Transverse colon (tissue), 4 donors: Measurements from ENCODE around the gene TARS2.

Experiments
- EP300 ChIP-seq: sonication (generic); formaldehyde crosslinking; IDR thresholded peaks from one replicate; pipeline ENCODE4 v1.6.1; 2017; ENCODE audit warnings: antibody characterized with exemption, low read depth
- POLR2A ChIP-seq: fragments of 450-650 bp; IDR thresholded peaks from one replicate; pipeline ENCODE4 v1.6.1; 2016; ENCODE audit warnings: antibody characterized with exemption, mild to moderate bottlenecking, moderate library complexity
- POLR2AphosphoS5 ChIP-seq, 3 donors: sonication (generic); formaldehyde crosslinking; IDR thresholded peaks; one replicate each; pipeline ENCODE4 v1.6.1; 2016; ENCODE audit warnings: antibody characterized with exemption in 3 of 3
- TF ChIP-seq, protein P1 (sequence below), 5 experiments: fragments of 200-600 bp in 3 of 5; fragments of 450-650 bp in 2 of 5; sonication (generic) in 3 of 5; IDR thresholded peaks; 1 replicate in 2 of 5; 2 replicates in 3 of 5; pipeline ENCODE4 v1.5.1; 2016 to 2017; ENCODE audit warnings: antibody characterized with exemption in 5 of 5, inconsistent platforms in 3 of 5, mild to moderate bottlenecking in 2 of 5, moderate library complexity in 1 of 5

DNA sequence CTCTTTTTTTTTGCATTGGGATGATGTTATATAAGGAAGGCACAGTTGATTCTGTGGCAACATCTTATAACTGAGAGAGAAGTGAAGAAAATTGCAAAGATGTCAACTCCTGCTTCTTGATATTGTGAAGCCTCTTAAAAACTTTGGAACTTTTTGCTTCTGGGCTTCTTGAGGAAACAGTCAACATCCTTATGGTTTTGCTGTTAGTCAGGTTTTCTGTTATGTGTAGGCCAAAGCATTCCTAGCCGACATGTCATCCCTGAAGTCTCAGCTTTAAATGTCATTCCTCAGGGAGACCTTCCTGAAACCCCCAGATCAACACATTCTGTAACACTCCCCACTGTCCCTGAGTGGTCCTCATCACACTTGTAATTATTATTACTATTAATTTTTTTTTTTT lies 41.0 kb downstream of the TARS2 start:
- TF ChIP-seq, protein P1, sequence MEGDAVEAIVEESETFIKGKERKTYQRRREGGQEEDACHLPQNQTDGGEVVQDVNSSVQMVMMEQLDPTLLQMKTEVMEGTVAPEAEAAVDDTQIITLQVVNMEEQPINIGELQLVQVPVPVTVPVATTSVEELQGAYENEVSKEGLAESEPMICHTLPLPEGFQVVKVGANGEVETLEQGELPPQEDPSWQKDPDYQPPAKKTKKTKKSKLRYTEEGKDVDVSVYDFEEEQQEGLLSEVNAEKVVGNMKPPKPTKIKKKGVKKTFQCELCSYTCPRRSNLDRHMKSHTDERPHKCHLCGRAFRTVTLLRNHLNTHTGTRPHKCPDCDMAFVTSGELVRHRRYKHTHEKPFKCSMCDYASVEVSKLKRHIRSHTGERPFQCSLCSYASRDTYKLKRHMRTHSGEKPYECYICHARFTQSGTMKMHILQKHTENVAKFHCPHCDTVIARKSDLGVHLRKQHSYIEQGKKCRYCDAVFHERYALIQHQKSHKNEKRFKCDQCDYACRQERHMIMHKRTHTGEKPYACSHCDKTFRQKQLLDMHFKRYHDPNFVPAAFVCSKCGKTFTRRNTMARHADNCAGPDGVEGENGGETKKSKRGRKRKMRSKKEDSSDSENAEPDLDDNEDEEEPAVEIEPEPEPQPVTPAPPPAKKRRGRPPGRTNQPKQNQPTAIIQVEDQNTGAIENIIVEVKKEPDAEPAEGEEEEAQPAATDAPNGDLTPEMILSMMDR (IDR thresholded peaks at IDR 0.05), result no peak
- no peak for TF ChIP-seq POLR2A
- no peak for TF ChIP-seq POLR2AphosphoS5 (IDR thresholded peaks at IDR 0.05)
- no peak for TF ChIP-seq EP300
